Activated CD4-positive, alpha-beta T cell treated with anti-CD3 and anti-CD28 coated beads, Interleukin-2, amount 10 ng/mL, durations not matched to agents 24 days and 14 days (primary cell): ENCODE results near the gene USP13. TPM values are rescaled to one million over a fixed set of nuclear protein-coding genes. Genes with fewer than 3 reads are reported as not detected.

ENCODE experiments used
- DNase-seq: peaks from one replicate; pipeline ENCODE4 v3.0.0; 2022
- H3K27ac Mint-ChIP-seq: one replicate; pipeline ENCODE4 v1.8.0; 2022; ENCODE audit warnings: mild to moderate bottlenecking, mixed read lengths
- H3K27me3 Mint-ChIP-seq: one replicate; pipeline ENCODE4 v1.8.0; 2022; ENCODE audit warnings: mixed read lengths
- H3K36me3 Mint-ChIP-seq: one replicate; pipeline ENCODE4 v1.8.0; 2022; ENCODE audit warnings: low read depth, mild to moderate bottlenecking, mixed read lengths
- H3K4me1 Mint-ChIP-seq: one replicate; pipeline ENCODE4 v1.8.0; 2021; ENCODE audit warnings: mixed read lengths
- H3K4me3 Mint-ChIP-seq: one replicate; pipeline ENCODE4 v1.8.0; 2022; ENCODE audit warnings: mild to moderate bottlenecking, moderate library complexity, mixed read lengths
- H3K9me3 Mint-ChIP-seq: one replicate; pipeline ENCODE4 v1.8.0; 2021; ENCODE audit warnings: mixed read lengths
- intact Hi-C: fragments of 100-400 bp; cut with micrococcal nuclease; formaldehyde crosslinking; loops from one replicate; pipeline ENCODE4 v1.15.1; 2023
- total RNA-seq: library from RNA; stranded (reverse); gene quantifications from 2 replicates; pipeline ENCODE4 v1.2.3, GENCODE V29; 2022

USP13 gene
- total RNA-seq, 1 donor from 2014 or later: 15.3 TPM

DNA sequence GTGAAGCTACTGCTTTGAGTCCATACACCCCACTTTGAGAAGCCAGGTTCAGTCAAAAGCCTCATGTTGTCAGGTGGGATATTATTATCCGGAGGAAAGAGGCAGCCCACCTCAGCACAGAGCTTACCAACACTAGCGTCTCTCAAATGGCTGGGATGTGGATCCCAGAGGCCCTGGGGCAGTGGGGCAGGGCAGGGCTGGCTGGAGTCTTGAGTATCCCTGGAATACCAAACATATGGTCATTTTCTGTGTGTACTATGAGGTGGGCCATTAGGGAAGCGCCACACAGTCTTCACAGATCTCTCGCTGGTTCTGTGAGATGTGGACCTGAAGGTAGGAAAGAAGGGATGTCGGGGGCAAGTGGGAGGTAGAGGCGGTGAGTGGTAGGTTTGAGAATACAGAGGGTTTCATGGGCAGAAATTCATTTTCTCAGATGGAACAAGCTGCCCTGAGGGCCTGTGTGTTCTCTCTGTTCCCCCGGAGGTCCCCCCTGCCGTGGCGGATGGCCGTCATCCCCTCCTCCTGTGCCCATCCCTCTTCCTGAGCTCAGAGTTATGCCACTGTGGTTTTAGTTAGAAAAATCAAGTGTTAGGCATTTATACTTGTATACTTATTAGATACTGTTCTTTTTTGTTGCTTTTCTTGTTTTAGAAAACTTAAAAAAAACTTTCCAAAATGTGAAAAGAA lies 66.4 kb downstream of the USP13 start:
- Mint-ChIP-seq H3K27me3 (no peaks in the 10 kb centered on the region), H3K4me3 (no peak overlapping the region), H3K4me1 (no peaks in the 10 kb centered on the region), H3K27ac (no peak overlapping the region), H3K9me3 (no peaks in the 10 kb centered on the region), H3K36me3 (peaks cover 3% of the 10 kb centered on the region)
- intact Hi-C loops: no loop called here
- DNase-seq: no peak

DNA sequence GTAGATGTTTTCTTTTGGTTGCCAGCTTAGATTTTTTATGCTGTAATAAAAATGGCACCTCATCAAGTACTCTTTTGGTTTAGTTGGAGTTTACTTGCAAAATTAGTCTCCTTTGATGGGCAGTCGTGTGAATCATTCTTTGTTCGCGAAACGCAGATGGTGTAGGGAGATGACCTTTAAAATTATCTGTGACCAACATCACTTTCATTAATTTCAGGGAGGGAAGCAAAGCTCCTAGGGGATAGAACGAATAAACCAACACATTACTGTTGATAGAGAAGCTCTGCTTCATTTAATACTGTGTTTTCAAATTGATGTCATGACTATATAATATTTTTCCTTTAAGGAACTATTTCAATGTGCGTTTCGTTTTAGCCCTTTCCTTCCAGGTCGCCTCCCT lies 67.4 kb downstream of the USP13 start:
- H3K27me3 Mint-ChIP-seq: no peaks in the 10 kb centered on the region
- H3K27ac Mint-ChIP-seq: no peak overlapping the region
- H3K36me3 Mint-ChIP-seq: peaks cover 3% of the 10 kb centered on the region
- DNase-seq: no peak
- no peaks in the 10 kb centered on the region for H3K4me1 Mint-ChIP-seq
- intact Hi-C loops: no loop called here
- no peak overlapping the region for H3K4me3 Mint-ChIP-seq
- no peaks in the 10 kb centered on the region for H3K9me3 Mint-ChIP-seq

GRCh38 chr3:179723617-179724016 lies 70.8 kb downstream of the USP13 start:
- intact Hi-C loops: no loop called here
- no peak overlapping the region for H3K27ac Mint-ChIP-seq
- H3K27me3 Mint-ChIP-seq: no peaks in the 10 kb centered on the region
- no peak for DNase-seq
- no peak overlapping the region for H3K4me3 Mint-ChIP-seq
- H3K9me3 Mint-ChIP-seq: no peaks in the 10 kb centered on the region
- peaks cover 3% of the 10 kb centered on the region for H3K36me3 Mint-ChIP-seq
- H3K4me1 Mint-ChIP-seq: no peaks in the 10 kb centered on the region

DNA sequence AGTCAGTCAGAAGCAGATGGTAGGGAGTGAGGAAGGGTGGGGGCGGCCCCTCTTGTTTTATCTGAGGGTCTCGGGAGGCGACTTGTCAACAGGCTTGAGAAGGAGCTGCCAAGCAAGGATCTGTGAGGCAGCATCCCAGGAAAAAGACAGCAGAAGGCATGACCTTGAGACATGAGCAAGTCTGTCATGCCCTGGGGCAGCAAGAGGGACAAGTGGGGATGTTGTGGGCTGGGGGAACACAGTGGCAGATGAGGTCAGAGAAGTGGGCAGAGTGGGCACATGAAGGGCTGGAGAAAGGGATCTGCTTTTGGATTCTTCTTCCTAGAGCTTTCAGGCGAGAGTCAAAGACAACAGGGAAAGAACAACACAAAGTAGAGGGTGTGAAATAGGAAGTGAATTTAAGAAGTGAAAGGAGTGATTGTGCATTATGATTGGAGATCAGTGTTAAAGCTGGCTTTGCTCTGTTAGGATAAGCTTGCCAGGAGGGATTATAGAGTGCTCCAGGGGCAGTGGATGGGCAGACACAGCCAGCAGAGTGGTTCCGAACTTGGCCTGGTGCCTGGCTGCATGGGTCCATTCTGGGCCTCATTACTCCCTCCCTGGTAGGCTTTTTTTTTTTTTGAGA lies 73.3 kb downstream of the USP13 start:
- Mint-ChIP-seq H3K4me3 (no peak overlapping the region), H3K36me3 (peaks cover 6% of the 10 kb centered on the region), H3K27me3 (no peaks in the 10 kb centered on the region), H3K9me3 (no peaks in the 10 kb centered on the region), H3K4me1 (no peaks in the 10 kb centered on the region), H3K27ac (no peak overlapping the region)
- DNase-seq: no peak
- intact Hi-C loops: no loop called here

DNA sequence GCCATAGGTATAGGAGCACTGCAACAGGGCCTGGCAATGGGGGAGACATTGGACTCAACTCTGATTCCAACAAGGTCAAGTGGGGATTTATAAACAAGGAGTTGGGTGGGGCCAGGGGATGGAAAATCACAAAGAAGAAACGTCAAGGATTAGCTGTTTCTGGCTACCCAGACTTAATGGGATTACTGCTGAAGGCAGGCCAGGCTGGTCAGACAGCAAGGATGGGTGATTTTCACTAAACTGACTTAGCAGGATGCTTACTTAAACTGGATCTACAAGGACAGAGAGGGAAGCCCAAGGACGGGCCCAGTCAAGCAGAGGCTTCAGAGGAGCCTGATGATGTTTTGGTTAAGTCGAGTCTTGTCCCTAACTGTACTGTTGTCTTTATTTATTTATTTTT lies 76.2 kb downstream of the USP13 start:
- DNase-seq: no peak
- H3K4me3 Mint-ChIP-seq: no peak overlapping the region
- no peaks in the 10 kb centered on the region for H3K27me3 Mint-ChIP-seq
- no peaks in the 10 kb centered on the region for H3K4me1 Mint-ChIP-seq
- H3K36me3 Mint-ChIP-seq: peaks cover 4% of the 10 kb centered on the region
- no peak overlapping the region for H3K27ac Mint-ChIP-seq
- intact Hi-C loops: no loop called here
- no peaks in the 10 kb centered on the region for H3K9me3 Mint-ChIP-seq

- Mint-ChIP-seq H3K27ac (no peak overlapping the region), H3K36me3 (peaks cover 4% of the 10 kb centered on the region), H3K4me3 (no peak overlapping the region), H3K27me3 (no peaks in the 10 kb centered on the region), H3K4me1 (peaks cover 1% of the 10 kb centered on the region), H3K9me3 (no peaks in the 10 kb centered on the region)
- DNase-seq: no peak
- intact Hi-C loops: no loop called here
Measured at GRCh38 chr3:179729981-179730380, 77.1 kb downstream of the USP13 start.

DNA sequence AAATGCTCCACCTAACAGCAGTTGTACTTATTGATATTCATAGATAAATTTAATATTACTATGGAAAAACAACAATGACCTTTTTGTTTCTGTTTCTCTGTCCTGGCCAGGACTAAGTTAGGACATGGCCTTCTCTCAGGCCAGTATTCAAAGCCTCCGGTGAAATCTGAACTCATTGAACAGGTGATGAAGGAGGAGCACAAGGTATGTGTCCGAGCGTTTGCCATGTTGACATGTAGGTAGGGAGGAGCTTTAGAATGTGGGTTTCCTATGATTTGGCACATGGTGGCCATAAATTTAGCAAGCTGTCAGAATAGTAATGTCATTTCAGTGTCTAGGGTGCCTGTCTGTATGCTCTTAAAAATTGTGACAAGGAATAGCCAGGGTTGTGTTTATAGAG lies 77.7 kb downstream of the USP13 start:
- intact Hi-C loops: no loop called here
- Mint-ChIP-seq H3K4me3 (no peak overlapping the region), H3K27me3 (no peaks in the 10 kb centered on the region), H3K4me1 (peaks cover 1% of the 10 kb centered on the region), H3K9me3 (no peaks in the 10 kb centered on the region), H3K27ac (no peak overlapping the region), H3K36me3 (peaks cover 4% of the 10 kb centered on the region)
- DNase-seq: no peak

GRCh38 chr3:179731544-179731943 lies 78.7 kb downstream of the USP13 start:
- Mint-ChIP-seq H3K36me3 (peaks cover 4% of the 10 kb centered on the region), H3K4me1 (peaks cover 1% of the 10 kb centered on the region), H3K4me3 (no peak overlapping the region), H3K27me3 (no peaks in the 10 kb centered on the region), H3K9me3 (no peaks in the 10 kb centered on the region), H3K27ac (no peak overlapping the region)
- DNase-seq: no peak
- intact Hi-C loops: no loop called here

DNA sequence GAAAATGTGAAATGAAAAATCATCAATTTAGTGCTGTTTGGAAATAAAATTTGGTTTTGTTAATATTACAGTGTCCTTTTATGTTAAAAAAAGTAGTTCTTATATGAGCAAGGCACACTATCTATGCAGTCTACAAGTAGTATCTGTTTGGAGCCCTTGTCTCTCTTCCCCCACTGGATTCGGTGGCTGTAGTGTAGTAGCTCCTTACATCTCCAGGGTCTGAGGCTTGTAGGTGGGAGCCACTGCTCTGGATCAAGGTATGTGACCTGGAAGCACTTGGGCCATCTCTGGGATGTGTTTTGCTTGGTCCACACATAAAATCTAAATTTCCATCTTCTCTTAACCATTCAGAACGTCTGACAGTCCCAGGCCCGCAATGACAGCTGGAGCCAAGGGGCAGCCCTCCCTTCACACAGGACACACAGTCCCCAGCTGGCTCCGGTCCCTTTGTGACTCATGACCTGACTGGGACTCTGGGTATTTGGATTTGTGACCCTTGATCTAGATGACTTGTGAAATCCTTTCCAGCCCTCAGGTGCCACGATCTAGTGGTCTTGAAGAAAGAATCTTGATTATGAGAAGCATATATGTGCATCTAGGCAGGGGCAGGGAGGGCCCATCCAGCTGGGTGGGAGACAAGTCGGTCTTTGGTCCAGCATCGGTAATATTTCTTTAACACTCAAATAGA lies 80.0 kb downstream of the USP13 start:
- DNase-seq: no peak
- no peak overlapping the region for H3K4me3 Mint-ChIP-seq
- H3K27ac Mint-ChIP-seq: no peak overlapping the region
- H3K36me3 Mint-ChIP-seq: peaks cover 4% of the 10 kb centered on the region
- no peaks in the 10 kb centered on the region for H3K9me3 Mint-ChIP-seq
- H3K27me3 Mint-ChIP-seq: no peaks in the 10 kb centered on the region
- intact Hi-C loops: no loop called here
- H3K4me1 Mint-ChIP-seq: peaks cover 1% of the 10 kb centered on the region

GRCh38 chr3:179733797-179734196 lies 81.0 kb downstream of the USP13 start:
- no peak for DNase-seq
- Mint-ChIP-seq H3K4me1 (peaks cover 1% of the 10 kb centered on the region), H3K4me3 (no peak overlapping the region), H3K27me3 (no peaks in the 10 kb centered on the region), H3K27ac (no peak overlapping the region), H3K9me3 (no peaks in the 10 kb centered on the region), H3K36me3 (peaks cover 4% of the 10 kb centered on the region)
- intact Hi-C loops: no loop called here

DNA sequence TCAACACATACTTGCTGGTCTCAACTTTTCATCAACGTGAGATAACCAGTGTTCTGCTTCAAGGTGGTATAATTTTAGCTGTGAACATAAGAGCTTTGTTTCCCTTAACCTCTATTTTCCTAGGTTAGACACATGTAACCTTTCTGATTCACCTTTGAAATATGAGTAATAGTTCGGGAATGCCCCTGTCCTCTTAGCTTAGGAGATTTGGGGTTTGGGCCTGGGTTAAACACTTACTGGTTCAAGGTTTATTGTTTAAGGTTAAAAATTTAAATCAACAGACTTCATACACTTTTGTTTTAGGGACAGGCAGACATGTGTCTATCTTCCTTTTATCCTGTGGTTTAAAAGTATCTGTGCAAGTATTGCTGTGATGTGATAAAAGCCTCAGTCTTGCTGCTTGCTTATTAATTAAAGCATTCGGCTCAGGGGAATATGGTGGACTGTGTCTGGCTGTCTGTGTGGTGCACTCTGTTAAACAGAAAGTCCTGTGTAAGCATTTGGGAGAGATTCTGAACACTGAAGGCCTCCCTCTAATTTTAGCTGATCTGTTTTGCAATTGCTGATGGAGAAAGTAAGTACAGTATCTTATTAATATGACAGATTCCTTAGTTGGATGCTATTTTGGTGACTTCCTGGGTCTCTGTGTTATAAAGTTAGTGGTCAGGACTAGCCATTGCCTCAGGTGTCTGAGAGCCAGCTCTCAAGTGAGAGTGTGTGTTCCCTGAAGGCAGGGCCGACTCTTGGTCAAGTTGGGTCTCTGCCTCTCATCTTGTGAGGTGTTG lies 81.8 kb downstream of the USP13 start:
- H3K4me3 Mint-ChIP-seq: no peak overlapping the region
- DNase-seq: no peak
- intact Hi-C loops: no loop called here

GRCh38 chr3:179735321-179735720 lies 82.5 kb downstream of the USP13 start:
- no peak overlapping the region for H3K4me3 Mint-ChIP-seq
- H3K27me3 Mint-ChIP-seq: no peaks in the 10 kb centered on the region
- no peak overlapping the region for H3K27ac Mint-ChIP-seq
- no peaks in the 10 kb centered on the region for H3K9me3 Mint-ChIP-seq
- H3K4me1 Mint-ChIP-seq: peaks cover 5% of the 10 kb centered on the region
- intact Hi-C loops: no loop called here
- DNase-seq: no peak
- peaks cover 4% of the 10 kb centered on the region for H3K36me3 Mint-ChIP-seq

More for the DNA sequence above, 81.8 kb downstream of the USP13 start:
- Mint-ChIP-seq H3K9me3 (no peaks in the 10 kb centered on the region), H3K27ac (no peak overlapping the region), H3K4me1 (peaks cover 1% of the 10 kb centered on the region), H3K36me3 (peaks cover 4% of the 10 kb centered on the region), H3K27me3 (no peaks in the 10 kb centered on the region)

GRCh38 chr3:179738998-179739397 lies 86.2 kb downstream of the USP13 start:
- Mint-ChIP-seq H3K27me3 (no peaks in the 10 kb centered on the region), H3K4me1 (peaks cover 9% of the 10 kb centered on the region), H3K4me3 (no peak overlapping the region), H3K36me3 (peaks cover 5% of the 10 kb centered on the region), H3K27ac (no peak overlapping the region), H3K9me3 (no peaks in the 10 kb centered on the region)
- intact Hi-C loops: no loop called here
- no peak for DNase-seq
